HEK293 (cell line): ENCODE results near the gene KRT15.

Experiments
- CTCF ChIP-seq: fragments of 450-650 bp; formaldehyde crosslinking; IDR thresholded peaks from 2 replicates; pipeline ENCODE4 v1.5.1; 2016; ENCODE audit warnings: missing biosample characterization, missing genetic modification characterization
- HOXC10 ChIP-seq: sonication (generic); formaldehyde crosslinking; IDR thresholded peaks from 2 replicates; pipeline ENCODE4 v1.8.1; 2023; ENCODE audit warnings: mild to moderate bottlenecking, missing genetic modification reagents
- REST ChIP-seq: fragments of 450-650 bp; formaldehyde crosslinking; IDR thresholded peaks from 2 replicates; pipeline ENCODE4 v1.5.1; 2016; ENCODE audit warnings: missing biosample characterization, missing genetic modification characterization
- ZBTB1 ChIP-seq: fragments of 450-650 bp; formaldehyde crosslinking; IDR thresholded peaks from 2 replicates; pipeline ENCODE4 v1.5.1; 2016; ENCODE audit warnings: missing biosample characterization, missing genetic modification characterization
- ZNF155 ChIP-seq: fragments of 450-650 bp; formaldehyde crosslinking; IDR thresholded peaks from 2 replicates; pipeline ENCODE4 v1.5.1; 2016; ENCODE audit warnings: missing biosample characterization, missing genetic modification characterization
- ZNF184 ChIP-seq: fragments of 450-650 bp; IDR thresholded peaks from 2 replicates; pipeline ENCODE4 v1.5.1; 2018; ENCODE audit warnings: missing biosample characterization, mild to moderate bottlenecking, missing genetic modification characterization
- ZNF211 ChIP-seq: fragments of 450-650 bp; formaldehyde crosslinking; IDR thresholded peaks from 2 replicates; pipeline ENCODE4 v1.5.1; 2016; ENCODE audit warnings: low read depth, missing biosample characterization, missing genetic modification characterization
- ZNF626 ChIP-seq: fragments of 450-650 bp; sonication (Bioruptor Pico); formaldehyde crosslinking; IDR thresholded peaks from 2 replicates; pipeline ENCODE4 v1.5.1; 2018; ENCODE audit warnings: missing biosample characterization, missing genetic modification characterization, inconsistent platforms
- ZNF776 ChIP-seq: fragments of 450-650 bp; formaldehyde crosslinking; IDR thresholded peaks from 2 replicates; pipeline ENCODE4 v1.5.0; 2017; ENCODE audit warnings: missing biosample characterization, missing genetic modification characterization, borderline replicate concordance

GRCh38 chr17:41542357-41542756 is 23.7 kb upstream of the KRT15 start:
- TF ChIP-seq ZBTB1 (tag by site-specific recombination), result no peak
- no peak for TF ChIP-seq REST
- TF ChIP-seq ZNF626 (tag by site-specific recombination), result no peak
- no peak for TF ChIP-seq CTCF (tag by site-specific recombination)
- TF ChIP-seq HOXC10, result no peak
- no peak for TF ChIP-seq ZNF776
- no peak for TF ChIP-seq ZNF184 (tag by site-specific recombination)
- no peak for TF ChIP-seq ZNF155
- TF ChIP-seq ZNF211 (tag by site-specific recombination), result no peak
